ENCODE results near the gene JOSD2.

Gene JOSD2, protein sequence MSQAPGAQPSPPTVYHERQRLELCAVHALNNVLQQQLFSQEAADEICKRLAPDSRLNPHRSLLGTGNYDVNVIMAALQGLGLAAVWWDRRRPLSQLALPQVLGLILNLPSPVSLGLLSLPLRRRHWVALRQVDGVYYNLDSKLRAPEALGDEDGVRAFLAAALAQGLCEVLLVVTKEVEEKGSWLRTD

DNA sequence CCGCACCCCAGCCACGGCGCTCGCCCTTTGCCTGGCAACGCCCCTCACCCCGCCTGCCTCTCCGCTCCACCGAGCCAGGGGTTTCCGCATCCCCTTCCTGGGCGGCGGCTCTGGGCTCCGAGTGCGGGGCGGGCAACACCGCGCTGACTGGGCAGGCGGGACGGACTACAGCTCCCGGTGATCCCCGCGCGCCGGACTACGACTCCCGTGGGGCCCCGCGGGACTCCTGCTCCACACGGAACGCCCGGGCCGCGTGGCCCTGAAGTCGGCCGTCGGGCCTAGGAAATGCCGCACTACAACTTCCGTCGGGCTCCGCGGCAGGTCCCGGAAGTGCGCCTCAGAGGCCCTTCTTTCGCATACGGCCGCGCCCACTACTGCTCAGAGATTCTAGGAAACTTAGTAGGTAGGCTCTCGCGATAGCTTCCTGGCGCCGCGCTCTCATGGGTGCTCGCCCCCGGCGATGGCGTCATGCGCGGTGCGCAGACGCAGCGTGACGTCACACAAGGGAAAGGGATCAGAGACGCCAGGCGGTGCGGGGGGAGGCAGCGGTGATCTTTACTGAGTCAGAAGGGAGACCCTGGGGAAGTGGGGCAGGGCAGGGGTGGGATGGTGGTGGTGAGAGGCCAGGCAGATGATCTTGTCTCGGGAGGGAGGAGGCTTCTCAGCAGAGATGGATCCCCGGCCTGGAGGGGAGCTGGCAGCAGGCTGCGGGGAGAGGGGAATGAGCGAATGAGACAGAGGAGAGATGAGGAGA, at the start of gene JOSD2:
Gene JOSD2, minus strand, starts transcription at position 123 of the 754 bp plus-strand sequence. CDS start 760 bp downstream, outside the sequence.
- peak; percentile 98 for DNase-seq

DNA sequence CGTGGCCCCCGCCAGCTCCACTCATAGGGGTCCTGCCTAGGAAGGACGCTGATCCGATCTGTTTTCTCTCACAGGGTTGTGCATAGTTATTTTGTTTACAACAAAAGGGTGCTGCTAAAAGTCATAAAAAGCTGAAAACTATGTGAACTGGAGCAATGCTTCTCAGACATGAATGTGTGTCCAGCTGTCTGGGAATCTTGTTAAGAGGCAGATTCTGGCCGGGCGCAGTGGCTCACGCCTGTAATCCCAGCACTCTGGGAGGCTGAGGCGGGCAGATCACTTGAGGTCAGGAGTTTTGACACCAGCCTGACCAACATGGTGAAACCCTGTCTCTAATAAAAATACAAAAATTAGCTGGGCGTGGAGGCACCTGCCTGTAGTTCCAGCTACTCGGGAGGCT, 48.6 kb upstream of the JOSD2 start:
- no peak for DNase-seq

DNA sequence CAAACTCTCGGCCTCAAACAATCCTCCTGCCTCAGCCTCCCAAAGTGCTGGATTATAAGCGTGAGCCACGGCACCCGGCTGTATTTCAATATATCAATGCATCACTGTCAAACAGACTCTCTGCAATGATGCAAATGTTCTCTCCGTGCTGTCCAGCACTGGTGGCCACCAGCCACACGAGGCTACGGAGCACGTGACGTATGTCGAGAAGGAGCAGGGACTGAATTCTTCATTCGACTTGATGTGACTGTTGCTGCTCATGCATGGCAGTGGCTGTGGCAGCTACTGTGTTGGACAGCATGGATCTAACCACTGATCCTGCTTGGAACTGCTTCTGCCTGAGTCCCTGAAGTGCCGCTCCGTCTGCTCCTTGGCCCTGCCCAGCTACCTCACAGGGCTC, 47.5 kb upstream of the JOSD2 start:
- no peak for DNase-seq

DNA sequence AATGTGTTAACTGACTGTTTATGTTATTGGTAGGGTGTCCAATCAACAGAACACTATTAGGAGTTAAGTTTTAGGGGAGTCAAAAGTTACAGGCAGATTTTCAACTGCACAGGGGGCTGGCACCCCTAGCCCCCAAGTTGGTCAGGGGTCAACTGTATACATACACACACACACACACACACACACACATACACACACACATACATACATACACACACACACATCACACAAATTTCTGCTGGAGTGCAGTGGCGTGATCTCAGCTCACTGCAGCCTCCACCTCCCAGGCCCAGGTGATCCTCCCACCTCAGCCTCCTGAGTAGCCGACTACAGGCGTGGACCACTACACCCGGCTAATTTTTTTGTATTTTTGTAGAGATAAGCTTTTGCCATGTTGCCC, 47.0 kb upstream of the JOSD2 start:
- no peak for DNase-seq

DNA sequence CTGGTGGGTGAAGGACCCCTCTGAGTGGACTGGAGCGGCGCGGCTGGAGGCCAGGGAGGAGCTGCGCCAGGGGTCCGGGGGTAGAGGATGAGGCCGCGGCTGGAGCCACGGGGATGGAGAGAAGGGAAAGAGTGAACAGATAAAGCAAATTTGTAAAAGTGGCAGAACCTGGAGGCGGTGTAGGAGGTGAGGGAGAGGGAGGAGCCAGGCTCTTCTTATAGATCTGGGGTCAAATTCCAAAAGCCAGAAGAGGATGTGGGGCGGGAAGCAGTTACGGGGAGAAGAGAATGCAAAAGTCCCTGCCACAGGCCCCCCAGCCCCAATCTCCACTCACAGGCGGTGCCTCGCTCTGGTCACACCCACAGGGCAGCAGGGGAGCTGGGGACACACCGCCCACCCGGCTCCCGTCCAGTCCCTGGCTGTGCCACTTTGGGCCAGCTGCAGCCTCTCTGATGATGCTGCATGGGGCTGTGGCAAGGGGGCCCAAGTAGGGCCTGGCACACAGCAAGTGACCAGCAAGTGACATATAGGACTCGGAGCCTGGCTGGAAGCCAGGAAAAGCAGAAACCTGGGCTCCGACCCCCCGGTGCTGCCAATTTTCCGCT, 46.1 kb upstream of the JOSD2 start:
- DNase-seq = no peak

DNA sequence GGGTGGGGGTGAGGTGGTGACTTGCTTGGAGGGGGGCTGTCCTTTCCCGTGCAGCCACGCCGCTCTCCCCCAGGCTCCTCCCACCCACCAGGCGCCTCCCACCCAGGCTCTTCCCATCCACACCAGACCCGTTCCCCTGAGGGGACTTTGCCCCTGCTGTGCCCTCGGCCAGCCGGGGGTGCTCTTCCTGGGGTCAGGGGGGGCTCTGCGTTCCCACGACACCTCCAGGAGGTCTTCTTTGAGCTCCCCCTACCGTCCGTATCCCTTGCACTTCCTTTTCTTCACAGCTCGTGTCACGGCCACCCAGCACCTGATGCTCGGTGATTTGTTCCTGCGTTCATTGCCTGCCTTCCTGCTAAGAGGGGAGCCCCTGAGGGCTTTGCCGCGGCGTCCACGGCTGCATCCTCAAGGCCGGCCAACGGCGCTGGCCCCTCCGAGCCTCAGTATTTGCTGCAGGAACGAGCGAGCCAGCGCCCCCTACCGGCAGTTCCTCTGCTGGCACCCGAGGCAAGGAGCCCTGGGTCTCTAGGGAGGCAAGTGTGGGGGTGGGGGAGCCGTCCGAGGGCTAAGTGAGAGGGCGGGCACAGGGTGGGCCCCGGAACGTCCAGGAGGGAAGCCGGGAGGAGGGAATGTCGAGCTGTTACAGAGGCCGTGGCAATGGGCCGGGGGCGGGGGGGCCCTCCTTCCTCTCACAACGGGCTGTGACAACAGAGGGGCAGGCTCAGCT, 45.5 kb upstream of the JOSD2 start:
- DNase-seq = peak; percentile 55

DNA sequence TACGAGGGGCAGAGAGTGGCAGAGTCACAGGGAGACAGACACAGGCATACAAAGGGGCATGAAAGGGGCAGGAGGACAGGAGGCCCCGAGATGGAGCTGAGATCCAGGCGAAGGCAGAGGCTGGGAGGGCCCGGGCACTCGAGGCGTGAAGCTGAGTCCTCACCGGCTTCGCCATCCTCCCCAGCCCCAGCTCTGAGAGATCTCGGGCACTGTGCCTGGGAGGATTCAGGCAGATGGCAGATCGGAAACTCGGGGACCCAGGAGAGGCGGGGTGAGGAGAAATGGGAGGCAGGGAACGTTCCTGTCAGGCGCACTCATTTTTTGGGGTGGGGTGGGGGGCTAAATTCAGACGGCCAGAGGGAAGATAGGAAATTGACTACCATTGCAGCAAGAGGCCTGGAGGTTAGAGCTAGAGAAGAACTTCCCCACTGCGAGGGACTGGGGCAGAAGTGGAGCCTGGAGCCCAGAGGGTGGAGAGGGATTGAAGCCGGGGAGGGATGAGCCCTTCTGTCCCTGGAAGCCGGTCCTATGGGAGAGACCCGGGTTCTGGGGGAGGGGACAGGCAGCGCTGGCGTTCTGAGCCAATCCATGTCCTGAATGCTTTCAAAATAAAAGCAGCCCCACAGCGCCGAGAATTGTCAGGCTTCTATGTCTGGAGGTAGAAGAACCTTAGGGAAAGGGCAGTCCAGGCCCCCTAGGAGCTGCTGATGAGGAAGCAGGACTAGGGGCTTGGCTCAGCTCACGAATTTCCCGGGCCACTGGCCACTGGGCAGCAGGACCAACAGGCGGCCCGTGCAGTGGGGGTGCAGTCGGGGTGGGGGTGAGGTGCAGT, 44.7 kb upstream of the JOSD2 start:
- no peak for DNase-seq

DNA sequence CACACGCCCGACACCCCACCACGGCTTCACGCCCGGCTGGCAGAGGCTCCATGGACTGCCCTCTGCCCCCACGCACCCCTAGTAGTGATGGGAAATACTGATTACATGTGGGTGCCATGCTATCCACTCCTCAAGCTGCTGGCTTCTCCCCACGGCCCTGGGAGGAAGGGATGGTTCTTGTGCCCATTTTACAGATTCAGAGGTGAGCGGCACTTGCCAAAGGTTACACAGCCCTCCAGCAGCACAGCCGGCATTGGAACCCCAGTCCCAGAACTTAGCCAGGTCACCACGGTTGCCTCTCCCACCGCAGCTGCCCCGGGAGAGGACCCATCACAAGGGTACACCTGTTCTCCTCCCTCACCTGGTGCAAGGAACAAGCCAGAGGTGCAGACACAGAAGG, 44.0 kb upstream of the JOSD2 start:
- DNase-seq = no peak

DNA sequence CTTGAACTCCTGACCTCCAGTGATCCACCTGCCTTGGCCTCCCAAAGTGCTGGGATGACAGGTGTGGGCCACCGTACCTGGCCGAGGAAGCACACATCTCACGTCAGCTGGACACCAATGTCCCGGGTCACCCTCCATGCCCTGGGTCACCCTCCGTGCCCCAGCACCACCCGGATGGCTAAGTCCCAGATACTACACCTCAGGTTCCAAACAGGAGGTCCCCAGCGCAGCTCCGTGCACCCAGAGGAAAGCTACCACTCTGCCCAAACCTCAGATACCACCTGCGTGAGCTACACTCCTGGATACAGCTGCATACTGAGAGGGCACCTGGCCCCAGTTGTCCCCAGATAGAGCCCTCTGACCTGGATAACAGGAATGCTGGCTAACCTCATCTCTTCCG, 43.2 kb upstream of the JOSD2 start:
- no peak for DNase-seq

DNA sequence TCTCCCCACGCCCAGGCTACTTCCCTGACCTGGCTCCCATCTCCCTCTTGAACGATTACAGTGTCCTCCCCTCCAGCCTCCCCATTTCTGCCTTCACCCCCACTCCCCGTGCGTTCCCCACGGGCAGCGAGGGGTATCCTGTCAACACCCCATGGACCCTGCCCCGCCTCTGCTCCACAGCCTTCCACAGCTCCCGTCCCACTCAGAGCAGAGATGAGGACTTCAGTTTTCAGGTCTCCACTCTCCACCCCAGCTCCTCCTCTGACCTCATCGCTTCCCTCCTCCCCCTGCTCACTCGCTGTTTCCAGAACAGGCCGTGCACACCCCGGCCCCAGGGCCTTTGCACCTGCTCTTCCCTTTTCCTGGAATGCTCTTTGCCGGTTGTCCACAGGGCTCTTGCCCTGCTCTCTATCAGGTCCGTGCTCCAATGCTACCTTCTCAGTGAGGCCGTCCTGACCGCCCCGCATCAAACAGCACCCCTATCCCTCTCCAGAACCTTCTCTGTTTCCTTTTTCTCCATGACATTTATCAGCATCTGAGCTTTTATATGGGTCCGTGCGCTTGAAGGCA, 42.2 kb upstream of the JOSD2 start:
- no peak for DNase-seq

DNA sequence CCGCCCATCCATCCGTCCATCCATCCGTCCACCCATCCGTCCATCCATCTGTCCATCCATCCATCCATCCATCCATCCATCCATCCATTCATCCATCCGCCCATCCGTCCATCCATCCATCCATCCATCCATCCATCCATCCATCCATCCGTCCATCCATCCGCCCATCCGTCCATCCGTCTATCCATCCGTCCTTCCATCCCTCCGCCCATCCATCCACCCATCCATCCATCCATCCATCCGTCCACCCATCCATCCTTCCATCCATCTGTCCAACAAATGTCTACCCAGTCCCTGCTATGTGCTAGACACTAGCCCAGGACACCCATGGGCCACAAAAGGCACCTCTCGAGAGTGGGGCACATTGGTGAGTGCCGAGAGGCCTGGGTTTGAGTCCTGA, 41.5 kb upstream of the JOSD2 start:
- DNase-seq = no peak

DNA sequence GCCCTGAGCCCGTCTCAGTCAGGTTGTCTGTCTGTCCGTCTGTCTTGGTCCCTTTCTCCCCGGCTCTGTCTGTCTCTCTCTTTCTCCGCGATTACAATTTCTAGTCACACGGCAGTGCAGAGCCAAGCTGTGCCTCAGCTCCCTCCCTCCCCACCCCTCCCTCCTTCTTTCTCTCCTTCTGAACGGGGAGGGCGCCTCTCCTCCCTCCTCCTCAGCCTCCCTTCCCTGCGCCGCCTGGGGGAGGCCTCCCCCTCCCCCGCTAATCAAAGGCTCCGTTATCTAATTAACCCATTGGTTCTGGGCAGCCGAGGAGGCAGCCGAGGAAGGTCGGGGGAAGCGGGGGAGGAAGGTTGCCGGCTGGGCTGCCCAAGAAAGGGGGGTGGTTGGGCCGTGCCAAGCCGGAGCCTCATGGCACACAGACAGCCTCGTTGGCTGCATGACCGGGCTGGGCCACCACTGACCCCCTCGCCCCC, 40.8 kb upstream of the JOSD2 start:
- DNase-seq = no peak

DNA sequence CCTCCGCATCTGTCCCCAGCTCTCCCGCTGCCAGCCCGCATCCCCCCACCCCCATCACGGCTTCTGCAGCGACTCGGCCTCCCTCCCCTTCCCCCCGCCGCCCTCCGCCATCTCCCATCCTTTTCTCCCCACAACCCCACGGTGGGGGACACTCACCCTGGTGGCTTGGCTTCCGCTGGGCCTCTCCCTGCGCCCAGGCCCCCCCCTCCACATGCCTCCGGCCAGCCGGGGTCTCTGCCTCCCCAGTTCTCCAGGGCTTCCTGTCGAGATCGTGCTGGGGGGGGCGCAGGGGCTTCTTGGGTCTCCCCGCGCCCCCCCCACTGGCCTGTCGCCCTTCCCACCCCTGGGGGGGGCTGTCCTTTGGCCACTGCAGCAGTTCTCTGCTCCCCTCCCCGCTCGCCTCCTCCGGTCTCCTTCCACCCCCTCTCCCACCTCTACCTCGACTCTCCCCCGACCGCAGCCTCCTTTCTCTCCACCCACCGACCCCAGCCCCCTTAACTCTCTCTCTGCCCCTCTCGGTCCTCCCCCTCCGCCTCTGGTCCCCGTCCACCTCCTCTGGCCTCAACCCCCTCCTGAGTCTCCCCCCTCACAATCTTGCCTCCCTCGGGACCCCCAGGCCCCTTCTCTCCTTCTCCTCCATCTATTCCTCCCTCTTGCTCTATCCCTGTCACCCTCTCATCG, 40.2 kb upstream of the JOSD2 start:
- DNase-seq = no peak

DNA sequence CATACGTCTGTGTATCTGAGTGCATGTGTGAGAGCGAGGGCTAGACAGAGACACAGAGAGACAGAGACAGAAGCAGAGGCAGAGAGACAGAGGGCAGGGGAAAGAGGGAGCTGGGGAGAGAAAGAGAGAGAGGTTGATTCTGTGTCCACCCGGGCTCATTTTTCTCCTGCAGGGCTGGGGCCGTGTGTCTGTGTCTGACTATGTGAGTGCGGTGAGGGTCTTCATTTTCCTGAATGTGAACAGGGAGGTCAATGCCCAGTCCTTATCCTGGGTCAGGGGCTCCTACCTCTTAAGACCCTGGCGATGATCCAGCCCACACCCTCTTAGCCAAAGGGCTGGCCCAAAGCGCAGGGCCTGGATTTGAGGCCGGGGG, 39.6 kb upstream of the JOSD2 start:
- no peak for DNase-seq

DNA sequence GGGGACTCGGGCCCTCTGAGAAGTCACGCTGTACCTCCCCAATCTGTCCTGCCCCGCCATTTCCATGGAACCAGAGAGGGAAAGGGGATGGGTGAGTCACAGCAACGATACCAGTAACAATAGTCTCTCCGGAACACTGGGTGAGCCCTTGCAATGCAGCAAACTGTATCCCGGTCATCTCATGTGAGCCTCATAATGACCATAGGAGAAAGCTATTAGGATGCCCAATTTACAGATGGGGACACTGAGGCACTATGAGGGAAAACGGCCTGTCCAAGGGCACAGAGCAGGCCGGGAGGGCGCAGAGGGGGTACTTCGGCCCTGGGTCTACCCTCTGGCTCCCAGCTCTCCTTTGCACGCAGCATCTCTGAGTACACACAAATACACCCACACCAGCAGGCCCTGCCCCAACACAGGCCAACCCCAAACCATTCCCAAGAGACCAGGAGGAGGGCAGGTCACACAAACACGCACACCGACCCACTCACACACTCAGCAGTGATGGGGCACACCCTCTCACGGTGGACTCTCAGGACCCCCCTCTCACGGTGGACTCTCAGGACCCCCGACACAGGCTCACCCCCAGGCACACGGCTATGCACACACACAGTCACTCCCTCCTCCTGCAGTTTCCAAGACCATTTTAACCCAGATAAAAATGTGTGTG, 39.1 kb upstream of the JOSD2 start:
- DNase-seq = no peak

DNA sequence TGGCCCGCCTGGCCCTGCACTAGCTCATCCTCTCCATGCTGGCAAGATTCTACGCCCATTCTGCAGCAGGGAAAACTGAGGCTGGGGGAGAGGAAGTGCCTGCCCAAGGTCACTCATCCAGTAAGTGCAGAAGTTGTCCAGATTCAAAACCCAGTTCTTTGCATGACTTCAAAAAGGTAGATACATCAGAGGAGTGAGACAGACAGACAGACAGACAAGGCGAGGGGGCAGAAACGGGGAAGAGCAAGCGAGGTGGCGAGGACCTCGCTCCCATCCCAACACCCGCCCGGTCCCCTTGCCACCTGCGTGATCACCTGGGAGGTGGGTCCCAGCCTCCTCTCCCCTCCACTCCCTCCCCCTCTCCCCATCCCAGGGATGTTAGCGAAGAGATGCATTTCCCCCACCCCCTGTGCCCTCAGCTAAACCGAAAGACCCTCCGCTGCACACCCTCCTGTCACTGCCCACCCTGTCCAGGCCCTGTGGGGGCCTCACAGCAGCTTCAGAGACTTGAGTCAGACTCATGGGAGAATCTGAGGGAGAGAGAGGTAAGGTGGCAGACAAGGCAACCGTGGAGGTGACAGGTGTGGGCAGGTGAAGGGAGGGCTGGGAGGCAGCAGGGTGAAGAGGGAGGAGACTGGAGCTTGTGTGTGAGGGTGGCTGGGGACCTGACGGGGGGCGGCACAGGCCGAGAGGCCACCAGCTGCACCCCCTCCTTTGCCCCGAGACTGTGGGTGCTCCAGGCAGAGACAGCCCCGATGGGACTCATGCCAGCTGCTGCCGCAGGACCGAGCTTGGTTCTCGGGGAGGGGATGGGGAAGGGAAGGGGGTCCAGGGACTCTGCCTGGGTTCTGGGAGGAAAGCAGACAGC, 38.3 kb upstream of the JOSD2 start:
- DNase-seq = no peak

DNA sequence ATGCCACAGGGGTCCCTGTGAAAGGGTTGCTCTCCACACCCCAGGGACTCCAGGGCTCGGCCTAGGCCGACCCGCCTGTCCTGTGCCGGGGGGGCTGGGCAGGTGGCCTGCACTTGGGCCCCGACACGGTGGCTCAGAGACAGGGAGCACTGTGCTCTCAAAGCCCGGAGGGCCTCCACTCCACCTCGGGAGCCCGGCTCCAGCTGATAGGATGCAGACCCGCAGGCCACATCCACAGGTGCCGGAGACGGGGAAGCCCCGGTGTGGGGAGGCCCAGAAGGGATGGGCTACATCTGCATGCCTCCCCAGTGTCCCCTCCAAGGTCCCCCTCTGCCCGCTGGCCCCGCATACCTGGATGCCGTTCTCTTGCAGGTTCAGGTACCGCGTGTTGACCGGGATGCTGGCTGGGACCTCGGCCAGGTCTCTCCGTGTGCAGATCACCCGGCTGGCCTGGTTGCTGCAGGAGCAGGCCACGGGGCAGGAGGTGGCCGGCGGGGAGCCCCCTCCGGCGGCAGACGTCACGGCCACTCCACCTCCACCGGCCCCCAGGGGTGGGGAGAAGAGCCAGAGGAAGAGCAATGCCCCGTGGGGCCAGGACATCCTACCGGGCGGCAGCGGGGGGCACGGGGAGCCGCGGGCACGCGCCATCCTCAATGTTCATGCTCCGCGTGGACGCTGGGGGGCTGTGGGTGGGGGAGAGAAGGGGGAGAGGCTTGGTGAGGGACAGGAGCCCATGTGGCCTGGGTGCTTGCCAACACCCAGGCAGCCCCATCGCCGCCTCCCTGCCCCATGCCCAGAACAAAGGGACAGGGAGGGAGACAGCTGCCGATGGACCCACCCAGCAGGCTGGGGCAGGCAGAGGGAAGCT, 37.4 kb upstream of the JOSD2 start:
- DNase-seq = no peak

DNA sequence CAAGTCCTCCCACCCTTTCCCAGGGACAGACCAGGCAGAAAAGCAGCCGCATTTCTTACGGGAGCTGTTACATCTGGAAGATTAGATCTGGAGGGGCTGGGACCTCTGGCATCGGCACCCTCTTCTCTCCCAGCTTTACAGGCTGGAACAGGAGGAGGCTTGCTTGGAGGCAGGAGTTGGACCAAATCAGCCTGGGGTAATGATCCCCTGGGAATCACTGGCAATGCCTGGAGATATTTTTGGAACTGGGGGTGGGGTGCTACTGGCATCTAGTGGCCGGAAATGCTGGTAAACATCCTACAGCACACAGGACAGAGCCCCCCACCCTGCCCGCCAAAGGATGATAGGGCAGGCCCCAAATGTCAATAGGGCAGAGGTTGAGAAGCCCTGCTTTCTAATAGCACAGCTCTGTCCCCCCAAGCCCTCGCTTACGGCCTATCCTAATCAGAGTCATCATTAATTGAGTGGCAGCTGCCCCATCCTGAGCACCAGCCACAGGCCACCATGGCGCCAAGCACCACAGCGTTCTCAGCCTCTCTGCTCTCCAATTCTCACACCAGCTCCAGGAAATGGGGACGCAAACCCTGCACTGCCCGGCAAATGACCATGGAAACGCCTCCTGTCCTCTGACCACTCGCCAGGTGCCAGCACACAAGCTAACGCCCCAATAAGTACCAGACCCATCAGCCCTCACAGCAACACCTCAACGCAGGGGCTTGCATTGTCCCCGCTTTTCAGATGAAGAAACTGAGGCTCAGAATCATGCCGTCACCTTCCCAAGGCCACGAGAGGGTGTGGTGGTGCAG, 36.6 kb upstream of the JOSD2 start:
- no peak for DNase-seq

Data from NCI-H774 (cell line).